VCaP (cell line): ENCODE data around the gene WWC2.

Experiments
- H3K27ac ChIP-seq: fragments of 450-650 bp; 2 replicates; pipeline ENCODE4 v1.5.1; 2017
- CTCF ChIP-seq: fragments of 450-650 bp; conservative IDR thresholded peaks from 2 replicates; pipeline ENCODE4 v1.5.1; 2017; ENCODE audit warnings: mild to moderate bottlenecking, moderate library complexity

The WWC2 gene

GRCh38 chr4:183195534-183195933 lies 96.5 kb downstream of the WWC2 start:
- no peak for TF ChIP-seq CTCF
- H3K27ac ChIP-seq: no peak overlapping the region

- no peak for TF ChIP-seq CTCF
- no peak overlapping the region for H3K27ac ChIP-seq
Measured at GRCh38 chr4:183197140-183197539, 98.1 kb downstream of the WWC2 start.

GRCh38 chr4:183200453-183200852 lies 101.4 kb downstream of the WWC2 start:
- TF ChIP-seq CTCF: no peak
- no peak overlapping the region for H3K27ac ChIP-seq

GRCh38 chr4:183201331-183201730 lies 102.3 kb downstream of the WWC2 start:
- no peak for TF ChIP-seq CTCF
- no peak overlapping the region for H3K27ac ChIP-seq

- TF ChIP-seq CTCF: no peak
- no peak overlapping the region for H3K27ac ChIP-seq
Measured at GRCh38 chr4:183202523-183202922, 103.5 kb downstream of the WWC2 start.

- H3K27ac ChIP-seq: no peak overlapping the region
- TF ChIP-seq CTCF: no peak
Measured at GRCh38 chr4:183204793-183205192, 105.7 kb downstream of the WWC2 start.

GRCh38 chr4:183205193-183205592 lies 106.1 kb downstream of the WWC2 start:
- H3K27ac ChIP-seq: no peak overlapping the region
- no peak for TF ChIP-seq CTCF

GRCh38 chr4:183205709-183206108 lies 106.7 kb downstream of the WWC2 start:
- H3K27ac ChIP-seq: no peak overlapping the region
- no peak for TF ChIP-seq CTCF
